Renal cortex interstitium (tissue), 11 donors: ENCODE data around the gene NUP153. TPM values are rescaled to one million over a fixed set of nuclear protein-coding genes. Genes with fewer than 3 reads are reported as not detected.
"Not testable (repeated sequence)": the region's sequence is repeated elsewhere in the genome, so short reads cannot be mapped to it uniquely, and the experiment has no call there.

ENCODE experiments used
- DNase-seq, 11 donors: peaks; one replicate each; pipeline ENCODE4 v3.0.0-alpha.2; 2013; ENCODE audit warnings: low read depth in 9 of 11, low spot score in 4 of 11; ENCODE audit errors: extremely low read depth in 1 of 11
- polyA plus RNA-seq, 3 donors: library from polyadenylated mRNA; unstranded; fragments of 120-200 nt; gene quantifications; one replicate each; pipeline ENCODE4 v1.2.1, GENCODE V29; 2013; ENCODE audit not compliant: insufficient read length in 3 of 3

Gene NUP153
- polyA plus RNA-seq, 3 donors: 52.5 to 62.1 (median 56.3) TPM

DNA sequence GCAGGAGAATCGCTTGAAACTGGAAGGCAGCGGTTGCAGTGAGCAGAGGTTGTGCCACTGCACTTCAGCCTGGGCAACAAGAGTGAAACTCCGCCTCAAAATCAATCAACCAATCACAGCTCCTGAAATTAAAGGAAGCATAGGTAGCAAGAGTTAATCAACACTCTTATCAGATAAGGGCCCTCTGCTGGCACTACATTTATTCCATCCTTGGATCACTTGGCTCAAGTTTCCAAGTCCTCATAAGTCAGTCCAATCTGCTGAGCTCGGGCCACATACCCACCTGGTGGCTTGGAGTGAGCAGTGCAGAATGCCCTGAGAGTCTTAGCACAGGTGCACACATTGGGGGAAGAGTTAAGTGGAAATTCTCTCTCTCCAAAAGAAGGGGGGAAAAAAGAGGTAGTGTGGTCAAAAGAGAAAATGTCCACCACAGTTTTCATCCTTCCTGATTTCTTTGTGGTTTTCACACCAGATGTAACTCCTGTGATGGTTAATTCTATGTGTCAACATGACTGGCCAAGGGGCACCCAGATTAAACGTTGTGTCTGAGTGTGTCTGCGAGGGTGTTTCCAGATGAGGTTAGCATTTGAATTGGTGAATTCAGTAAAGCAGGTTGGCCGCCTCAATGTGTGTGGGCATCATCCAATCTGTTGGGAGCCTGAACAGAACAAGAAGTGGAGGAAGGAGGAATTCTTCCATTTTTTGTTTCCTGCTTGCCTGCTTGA is 120.8 kb downstream of the NUP153 start:
- no peak for DNase-seq

DNA sequence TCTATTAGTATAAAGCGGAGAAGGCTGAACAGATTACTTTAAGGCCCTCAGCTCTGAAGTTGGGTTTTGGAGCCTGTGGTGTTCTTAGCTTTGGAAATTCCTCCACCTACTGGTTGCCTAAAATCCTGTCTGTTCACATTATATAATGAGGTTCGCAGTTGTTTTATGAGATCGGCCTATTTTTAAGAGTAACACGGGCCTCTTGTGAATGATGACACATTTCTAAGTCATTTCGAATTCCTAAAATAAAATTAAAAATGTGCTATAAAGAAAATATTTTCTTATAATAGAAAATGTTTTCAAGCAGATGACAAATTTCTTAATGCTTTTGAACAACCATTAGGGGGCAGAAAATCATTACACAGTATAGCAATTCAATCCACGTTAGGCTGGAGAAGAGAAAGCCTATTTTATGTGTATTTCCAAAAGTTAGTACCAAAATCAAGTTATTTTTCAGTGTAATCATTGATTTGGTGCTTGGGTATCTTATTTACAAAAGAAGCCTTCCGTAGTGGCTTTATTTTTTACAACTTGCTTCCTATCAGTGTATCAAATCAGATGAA is 122.4 kb downstream of the NUP153 start:
- DNase-seq: peak in 8 of 11 donors; percentile 47 to 79 (median 66)

DNA sequence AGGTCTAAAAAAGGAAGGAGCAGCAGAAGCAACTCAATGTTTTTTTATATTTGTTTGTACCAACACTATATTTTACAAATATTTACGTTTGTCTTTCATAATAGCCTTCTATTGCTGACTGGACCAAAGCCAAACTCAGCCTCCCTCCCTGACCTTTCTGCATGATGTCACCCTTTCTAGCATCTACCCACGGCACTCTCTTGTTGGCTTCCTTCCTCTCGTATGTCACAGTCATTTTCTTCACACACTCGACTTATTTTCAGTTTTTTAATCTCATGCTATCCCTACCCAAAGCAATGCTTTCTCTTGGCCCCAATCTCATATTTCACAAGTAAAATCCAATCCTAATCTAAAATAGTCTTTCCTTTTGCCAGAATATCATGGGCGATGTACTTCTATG is 122.9 kb downstream of the NUP153 start:
- DNase-seq: peak in 1 of 11 donors; percentile 12

DNA sequence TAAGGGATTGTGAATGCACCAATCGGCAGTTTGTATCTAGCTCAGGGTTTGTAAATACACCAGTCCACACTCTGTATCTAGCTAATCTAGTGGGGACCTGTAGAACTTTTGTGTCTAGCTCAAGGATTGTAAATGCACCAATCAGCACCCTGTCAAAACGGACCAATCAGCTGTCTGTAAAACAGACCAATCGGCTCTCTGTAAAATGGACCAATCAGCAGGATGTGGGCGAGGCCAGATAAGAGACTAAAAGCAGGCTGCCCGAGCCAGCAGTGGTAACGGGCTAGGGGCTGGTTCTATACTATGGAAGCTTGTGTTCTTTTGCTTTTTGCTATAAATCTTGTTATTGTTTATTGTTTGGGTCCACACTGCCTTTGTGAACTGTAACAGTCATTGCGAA is 125.4 kb downstream of the NUP153 start:
- DNase-seq: not testable (repeated sequence)

DNA sequence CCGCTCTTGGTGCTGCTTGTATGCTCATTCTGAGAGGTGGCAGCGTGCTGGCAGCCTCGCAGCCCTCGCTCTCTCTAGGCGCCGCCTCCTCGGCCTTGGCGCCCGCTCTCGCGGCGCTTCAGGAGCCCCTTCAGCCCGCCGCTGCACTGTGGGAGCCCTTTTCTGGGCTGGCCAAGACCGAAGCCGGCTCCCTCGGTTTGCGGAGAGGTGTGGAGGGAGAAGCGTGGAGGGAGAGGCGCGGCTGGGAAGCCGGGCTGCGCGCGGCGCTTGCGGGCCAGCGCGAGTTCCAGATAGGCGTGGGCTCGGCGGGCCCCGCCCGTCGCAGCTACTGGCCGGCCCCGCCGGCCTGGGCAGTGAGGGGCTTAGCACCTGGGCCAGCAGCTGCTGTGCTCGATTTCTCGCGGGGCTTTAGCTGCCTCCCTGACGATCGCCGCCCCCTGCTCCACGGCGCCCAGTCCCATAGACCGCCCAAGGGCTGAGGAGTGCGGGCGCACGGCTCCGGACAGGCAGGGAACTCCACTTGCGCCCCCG is 126.1 kb downstream of the NUP153 start:
- DNase-seq: peak in 3 of 11 donors; percentile 9 to 44 (median 32)

DNA sequence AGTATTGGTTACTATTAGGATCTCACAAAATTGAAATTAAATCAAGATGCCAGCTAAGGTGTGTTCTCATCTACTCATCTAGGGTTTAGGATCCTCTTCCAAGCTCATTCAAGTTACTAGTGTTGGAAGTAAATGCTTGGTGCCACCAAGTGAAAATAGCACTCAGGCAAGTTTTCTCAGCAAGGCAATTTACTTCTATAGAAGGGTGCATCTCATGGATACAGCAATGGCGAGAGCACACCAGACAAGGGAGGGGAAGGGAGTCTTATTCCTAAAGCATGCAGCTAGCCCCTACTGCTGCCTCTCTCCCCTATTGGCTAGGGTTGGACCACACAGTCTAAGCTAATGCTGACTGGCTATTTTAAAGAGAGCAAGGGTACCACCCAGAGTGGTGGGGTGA is 129.7 kb downstream of the NUP153 start:
- no peak for DNase-seq

DNA sequence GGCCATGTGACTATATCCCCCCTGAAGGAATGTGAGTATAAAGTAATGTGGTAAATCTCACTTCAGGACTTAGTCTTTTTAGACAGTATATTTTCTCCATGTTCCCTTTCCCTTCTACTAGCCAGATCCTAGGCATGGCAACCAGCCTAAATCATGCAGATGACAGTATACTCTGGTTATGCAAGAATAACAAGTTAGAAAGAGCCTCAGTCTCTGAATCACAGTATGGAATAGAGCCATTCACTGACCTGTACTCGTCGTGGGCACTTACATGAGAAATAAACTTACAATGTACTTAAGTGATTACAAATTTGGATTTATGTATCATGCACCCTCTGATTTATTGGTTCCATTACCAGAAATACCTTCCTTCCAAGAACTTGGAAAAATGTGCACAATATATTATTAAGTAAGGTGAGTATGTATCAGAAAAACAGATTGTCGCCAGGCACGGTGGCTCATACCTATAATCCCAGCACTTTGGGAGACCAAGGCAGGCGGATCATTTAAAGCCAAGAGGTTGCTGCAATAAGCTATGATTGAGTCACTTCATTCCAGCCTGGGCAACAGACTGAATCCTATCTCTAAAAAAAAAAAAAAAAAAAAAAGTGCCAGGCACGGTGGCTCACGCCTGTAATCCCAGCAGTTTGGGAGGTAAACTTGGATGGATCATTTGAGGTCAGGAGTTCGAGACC is 131.7 kb downstream of the NUP153 start:
- DNase-seq: no peak

DNA sequence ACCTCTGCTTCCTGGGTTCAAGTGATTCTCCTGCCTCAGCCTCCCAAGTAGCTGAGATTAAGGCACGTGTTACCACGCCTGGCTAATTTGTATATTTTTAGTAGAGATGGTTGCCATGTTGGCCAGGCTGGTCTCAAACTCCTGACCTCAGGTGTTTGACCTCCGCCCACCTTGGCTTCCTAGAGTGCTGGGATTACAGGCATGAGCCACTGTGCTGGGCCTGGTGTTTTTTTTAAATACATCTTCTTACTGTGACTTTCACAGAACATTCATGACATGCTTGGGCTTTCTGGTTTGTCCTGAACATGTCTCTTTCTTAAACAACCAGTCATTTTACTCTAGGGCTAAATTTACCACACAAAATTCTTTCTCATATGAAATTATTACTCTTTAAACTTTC is 141.3 kb downstream of the NUP153 start:
- no peak for DNase-seq

Other genes starting within 250 kb of the NUP153 start
- gene FAM8A1, start 106.6 kb downstream of the NUP153 start, polyA plus RNA-seq: 10 to 100 TPM; 41.1 to 48.5 (median 42.3) TPM